ENCODE results near the gene SBK1.

DNA sequence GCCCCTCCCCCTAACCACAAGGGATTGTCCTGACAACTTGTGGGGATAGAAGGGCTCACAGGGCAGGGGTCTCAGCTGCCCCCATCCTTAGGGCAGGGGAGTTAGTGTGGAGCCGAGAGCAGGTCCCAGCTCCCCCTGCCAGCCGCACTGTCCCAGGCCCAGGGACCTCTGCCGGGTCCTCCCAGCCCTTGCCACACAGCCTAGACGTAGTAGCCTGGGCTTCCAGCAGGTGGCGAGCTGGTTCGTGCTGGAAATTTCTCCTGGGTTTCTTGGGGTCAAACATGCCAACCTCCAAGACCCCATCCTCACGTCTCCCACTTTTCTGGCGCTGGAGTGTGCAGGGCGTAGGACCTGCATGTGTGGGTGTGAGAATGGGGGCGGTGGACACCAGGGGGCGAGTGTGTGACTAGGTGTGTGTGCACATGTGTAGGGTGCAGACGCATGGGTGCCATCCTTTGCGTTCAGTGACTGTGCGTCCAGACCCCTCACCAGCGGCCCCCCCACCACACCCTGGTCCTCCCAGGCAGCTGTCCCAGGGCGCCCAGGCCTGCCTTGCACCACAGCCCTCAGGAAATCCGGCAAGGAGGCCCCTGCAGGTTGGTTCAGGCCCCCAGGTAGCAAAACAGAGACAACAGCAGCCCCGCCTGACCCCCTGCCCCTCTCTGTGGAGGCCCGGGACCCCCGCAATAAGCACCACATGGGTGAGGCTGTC, 29.5 kb downstream of the SBK1 start:
- TF ChIP-seq, protein P1, sequence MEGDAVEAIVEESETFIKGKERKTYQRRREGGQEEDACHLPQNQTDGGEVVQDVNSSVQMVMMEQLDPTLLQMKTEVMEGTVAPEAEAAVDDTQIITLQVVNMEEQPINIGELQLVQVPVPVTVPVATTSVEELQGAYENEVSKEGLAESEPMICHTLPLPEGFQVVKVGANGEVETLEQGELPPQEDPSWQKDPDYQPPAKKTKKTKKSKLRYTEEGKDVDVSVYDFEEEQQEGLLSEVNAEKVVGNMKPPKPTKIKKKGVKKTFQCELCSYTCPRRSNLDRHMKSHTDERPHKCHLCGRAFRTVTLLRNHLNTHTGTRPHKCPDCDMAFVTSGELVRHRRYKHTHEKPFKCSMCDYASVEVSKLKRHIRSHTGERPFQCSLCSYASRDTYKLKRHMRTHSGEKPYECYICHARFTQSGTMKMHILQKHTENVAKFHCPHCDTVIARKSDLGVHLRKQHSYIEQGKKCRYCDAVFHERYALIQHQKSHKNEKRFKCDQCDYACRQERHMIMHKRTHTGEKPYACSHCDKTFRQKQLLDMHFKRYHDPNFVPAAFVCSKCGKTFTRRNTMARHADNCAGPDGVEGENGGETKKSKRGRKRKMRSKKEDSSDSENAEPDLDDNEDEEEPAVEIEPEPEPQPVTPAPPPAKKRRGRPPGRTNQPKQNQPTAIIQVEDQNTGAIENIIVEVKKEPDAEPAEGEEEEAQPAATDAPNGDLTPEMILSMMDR (conservative IDR thresholded peaks at IDR 0.05 in 1 of 2, IDR thresholded peaks at IDR 0.05 in 1 of 2; ENCODE audit: low read depth in 1 of 2, low read length in 2 of 2): peak; percentile 77 to 84
- no peak for TF ChIP-seq EZH2 (IDR thresholded peaks at IDR 0.05; ENCODE audit: low read length, missing control alignments)

Measured in fibroblast of lung (primary cell).